HepG2 (cell line): ENCODE results near the gene CRK. TPM values are rescaled to one million over a fixed set of nuclear protein-coding genes. Genes with fewer than 3 reads are reported as not detected.

Experiments
- ATF3 ChIP-seq: sonication (generic); formaldehyde crosslinking; IDR thresholded peaks from 2 replicates; pipeline ENCODE4 v1.4.0; 2020; ENCODE audit warnings: missing genetic modification reagents
- FOSL2 ChIP-seq: sonication (generic); formaldehyde crosslinking; IDR thresholded peaks from 2 replicates; pipeline ENCODE4 v1.4.0; 2020; ENCODE audit warnings: missing genetic modification reagents
- HIC2 ChIP-seq: sonication (generic); formaldehyde crosslinking; IDR thresholded peaks from 2 replicates; pipeline ENCODE4 v1.9.0; 2022; ENCODE audit warnings: low read depth, missing genetic modification reagents
- HNF4A ChIP-seq: sonication (generic); formaldehyde crosslinking; IDR thresholded peaks from 2 replicates; pipeline ENCODE4 v1.4.0; 2020; ENCODE audit warnings: missing genetic modification reagents
- JUND ChIP-seq: sonication (generic); formaldehyde crosslinking; IDR thresholded peaks from 2 replicates; pipeline ENCODE4 v1.8.0; 2022; ENCODE audit warnings: mild to moderate bottlenecking, missing genetic modification reagents
- NR2F1 ChIP-seq, 2 experiments: fragments of 450-650 bp in 1 of 2; formaldehyde crosslinking in 1 of 2; IDR thresholded peaks; 2 replicates each; pipeline versions ENCODE4 v1.5.0 to v1.6.1; 2016 to 2020; ENCODE audit warnings: mild to moderate bottlenecking in 1 of 2, missing compliant biosample characterization in 1 of 2, missing genetic modification reagents in 1 of 2, moderate library complexity in 1 of 2
- NR2F6 ChIP-seq, 2 experiments: IDR thresholded peaks; 2 replicates each; pipeline ENCODE4 v1.6.1; 2016; ENCODE audit warnings: antibody characterized with exemption in 1 of 2, mild to moderate bottlenecking in 1 of 2
- RARA ChIP-seq: IDR thresholded peaks from 2 replicates; pipeline ENCODE4 v1.6.1; 2016; ENCODE audit warnings: missing genetic modification reagents, missing compliant biosample characterization
- SALL1 ChIP-seq: sonication (generic); formaldehyde crosslinking; IDR thresholded peaks from 2 replicates; pipeline ENCODE4 v1.8.0; 2022; ENCODE audit warnings: mild to moderate bottlenecking, missing genetic modification reagents
- SAP130 ChIP-seq: IDR thresholded peaks from 2 replicates; pipeline ENCODE4 v1.6.1; 2016; ENCODE audit warnings: low read depth
- SMARCC2 ChIP-seq: fragments of 450-650 bp; IDR thresholded peaks from 2 replicates; pipeline ENCODE4 v1.6.1; 2017; ENCODE audit warnings: antibody characterized with exemption, mild to moderate bottlenecking
- ZNF33A ChIP-seq: sonication (generic); formaldehyde crosslinking; IDR thresholded peaks from 2 replicates; pipeline ENCODE4 v1.5.1; 2020; ENCODE audit warnings: missing genetic modification reagents, mild to moderate bottlenecking, moderate library complexity, borderline replicate concordance
- polyA plus RNA-seq, 8 experiments: library from polyadenylated mRNA; depleted of rRNA in 3 of 8; stranded (reverse) in 7 of 8; unstranded in 1 of 8; fragments of >200 nt; fragmentation: Illumina TruSeq in 4 of 8; extraction: Trizol in 4 of 8; gene quantifications; 2 replicates each; pipeline versions ENCODE4 v1.2.1 to v1.2.3, GENCODE V29; 2011 to 2016; ENCODE audit warnings: low read depth in 4 of 8, missing spikeins in 1 of 8, mixed read lengths in 1 of 8; ENCODE audit not compliant: insufficient read depth in 1 of 8
- total RNA-seq, 5 experiments: library from RNA; depleted of rRNA; stranded (reverse); fragments of >200 nt; fragmentation: Illumina TruSeq; extraction: Trizol; gene quantifications; 2 replicates each; pipeline ENCODE4 v1.2.3, GENCODE V29; 2016; ENCODE audit warnings: low read depth in 1 of 5
- TF ChIP-seq, protein P1 (sequence below): IDR thresholded peaks from 2 replicates; pipeline ENCODE4 v1.6.1; 2018; ENCODE audit warnings: missing genetic modification reagents, mild to moderate bottlenecking, missing compliant biosample characterization
- TF ChIP-seq, protein P2 (sequence below): sonication (generic); formaldehyde crosslinking; IDR thresholded peaks from 2 replicates; pipeline ENCODE4 v1.4.0; 2020; ENCODE audit warnings: missing genetic modification reagents, borderline replicate concordance
- TF ChIP-seq, protein P3 (sequence below): sonication (generic); formaldehyde crosslinking; IDR thresholded peaks from 2 replicates; pipeline ENCODE4 v1.5.0; 2020; ENCODE audit warnings: missing genetic modification reagents

CRK gene
- total and polyA plus RNA-seq, 2 of the 13 experiments (the other 11 are each of a cell fraction or from before 2014, with no cell fraction given), result 47.4 to 54.2 TPM

GRCh38 chr17:1460233-1460632 is 4.2 kb upstream of the CRK start (continued):
- TF ChIP-seq, protein P1, sequence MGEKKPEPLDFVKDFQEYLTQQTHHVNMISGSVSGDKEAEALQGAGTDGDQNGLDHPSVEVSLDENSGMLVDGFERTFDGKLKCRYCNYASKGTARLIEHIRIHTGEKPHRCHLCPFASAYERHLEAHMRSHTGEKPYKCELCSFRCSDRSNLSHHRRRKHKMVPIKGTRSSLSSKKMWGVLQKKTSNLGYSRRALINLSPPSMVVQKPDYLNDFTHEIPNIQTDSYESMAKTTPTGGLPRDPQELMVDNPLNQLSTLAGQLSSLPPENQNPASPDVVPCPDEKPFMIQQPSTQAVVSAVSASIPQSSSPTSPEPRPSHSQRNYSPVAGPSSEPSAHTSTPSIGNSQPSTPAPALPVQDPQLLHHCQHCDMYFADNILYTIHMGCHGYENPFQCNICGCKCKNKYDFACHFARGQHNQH (CRISPR knock-in tag), result peak; percentile 47; the same call in 1 of the 2 replicates
- TF ChIP-seq NR2F1 (CRISPR knock-in tag; IDR thresholded peaks at IDR 0.05) (peak; percentile 15 to 40; a peak in 1 of 4 replicates), FOSL2 (CRISPR knock-in tag) (peak; percentile 92), HNF4A (CRISPR knock-in tag) (peak; percentile 32; the same call in 1 of the 2 replicates), JUND (CRISPR knock-in tag) (0 out of 2 replicates have a peak, but pooled peaks have one; percentile 23), ATF3 (CRISPR knock-in tag) (peak; percentile 55), SMARCC2 (no peak), NR2F6 (IDR thresholded peaks at IDR 0.05) (0 out of 2 replicates have a peak, but pooled peaks have one; percentile 22), NR2F6 (CRISPR knock-in tag; IDR thresholded peaks at IDR 0.05) (peak; percentile 61), SAP130 (CRISPR knock-in tag) (peak; percentile 53), SALL1 (CRISPR knock-in tag) (peak; percentile 24; the same call in 1 of the 2 replicates), RARA (CRISPR knock-in tag) (peak; percentile 23; the same call in 1 of the 2 replicates), ZNF33A (no peak), HIC2 (CRISPR knock-in tag) (peak; percentile 84; the same call in 1 of the 2 replicates)
- TF ChIP-seq, protein P2, sequence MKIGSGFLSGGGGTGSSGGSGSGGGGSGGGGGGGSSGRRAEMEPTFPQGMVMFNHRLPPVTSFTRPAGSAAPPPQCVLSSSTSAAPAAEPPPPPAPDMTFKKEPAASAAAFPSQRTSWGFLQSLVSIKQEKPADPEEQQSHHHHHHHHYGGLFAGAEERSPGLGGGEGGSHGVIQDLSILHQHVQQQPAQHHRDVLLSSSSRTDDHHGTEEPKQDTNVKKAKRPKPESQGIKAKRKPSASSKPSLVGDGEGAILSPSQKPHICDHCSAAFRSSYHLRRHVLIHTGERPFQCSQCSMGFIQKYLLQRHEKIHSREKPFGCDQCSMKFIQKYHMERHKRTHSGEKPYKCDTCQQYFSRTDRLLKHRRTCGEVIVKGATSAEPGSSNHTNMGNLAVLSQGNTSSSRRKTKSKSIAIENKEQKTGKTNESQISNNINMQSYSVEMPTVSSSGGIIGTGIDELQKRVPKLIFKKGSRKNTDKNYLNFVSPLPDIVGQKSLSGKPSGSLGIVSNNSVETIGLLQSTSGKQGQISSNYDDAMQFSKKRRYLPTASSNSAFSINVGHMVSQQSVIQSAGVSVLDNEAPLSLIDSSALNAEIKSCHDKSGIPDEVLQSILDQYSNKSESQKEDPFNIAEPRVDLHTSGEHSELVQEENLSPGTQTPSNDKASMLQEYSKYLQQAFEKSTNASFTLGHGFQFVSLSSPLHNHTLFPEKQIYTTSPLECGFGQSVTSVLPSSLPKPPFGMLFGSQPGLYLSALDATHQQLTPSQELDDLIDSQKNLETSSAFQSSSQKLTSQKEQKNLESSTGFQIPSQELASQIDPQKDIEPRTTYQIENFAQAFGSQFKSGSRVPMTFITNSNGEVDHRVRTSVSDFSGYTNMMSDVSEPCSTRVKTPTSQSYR, result peak; percentile 76
- TF ChIP-seq, protein P3, sequence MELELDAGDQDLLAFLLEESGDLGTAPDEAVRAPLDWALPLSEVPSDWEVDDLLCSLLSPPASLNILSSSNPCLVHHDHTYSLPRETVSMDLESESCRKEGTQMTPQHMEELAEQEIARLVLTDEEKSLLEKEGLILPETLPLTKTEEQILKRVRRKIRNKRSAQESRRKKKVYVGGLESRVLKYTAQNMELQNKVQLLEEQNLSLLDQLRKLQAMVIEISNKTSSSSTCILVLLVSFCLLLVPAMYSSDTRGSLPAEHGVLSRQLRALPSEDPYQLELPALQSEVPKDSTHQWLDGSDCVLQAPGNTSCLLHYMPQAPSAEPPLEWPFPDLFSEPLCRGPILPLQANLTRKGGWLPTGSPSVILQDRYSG (CRISPR knock-in tag), result no peak
